Muscle of arm (tissue), 12 donors: ENCODE measurements around the gene WDR19. TPM values are rescaled to one million over a fixed set of nuclear protein-coding genes. Genes with fewer than 3 reads are reported as not detected.
A peak's percentile ranks its signal among the peaks of the same experiment; 100 is the strongest.

Experiments used
- DNase-seq: peaks from one replicate; pipeline ENCODE4 v3.0.0-alpha.2; 2013
- polyA plus RNA-seq, 12 donors: library from polyadenylated mRNA; unstranded; fragments of 120-200 nt; gene quantifications; one replicate each; pipeline ENCODE4 v1.2.1, GENCODE V29; 2013; ENCODE audit not compliant: insufficient read length in 12 of 12

Gene WDR19
- polyA plus RNA-seq, 12 donors = 13.5 to 52.0 (median 25.2) TPM; not detected in 1

DNA sequence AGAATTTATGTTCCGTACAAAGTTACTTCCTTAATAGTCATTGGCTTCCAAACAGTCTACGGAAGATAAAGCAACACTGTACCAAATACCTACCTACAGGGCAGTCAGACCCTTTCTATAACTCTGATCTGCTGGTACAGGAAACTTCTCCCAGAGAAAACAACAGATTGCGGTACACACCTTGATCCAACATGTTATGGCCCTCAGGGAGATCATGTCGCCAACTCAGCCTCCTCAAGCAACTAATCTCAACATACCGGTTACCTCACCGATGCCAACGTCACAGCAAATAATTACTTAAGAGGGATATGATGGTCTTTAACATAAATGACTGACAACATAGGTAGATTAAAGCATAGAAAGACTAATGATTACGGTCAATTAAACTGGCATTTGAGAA, 113.5 kb downstream of the WDR19 start:
- no peak for DNase-seq

DNA sequence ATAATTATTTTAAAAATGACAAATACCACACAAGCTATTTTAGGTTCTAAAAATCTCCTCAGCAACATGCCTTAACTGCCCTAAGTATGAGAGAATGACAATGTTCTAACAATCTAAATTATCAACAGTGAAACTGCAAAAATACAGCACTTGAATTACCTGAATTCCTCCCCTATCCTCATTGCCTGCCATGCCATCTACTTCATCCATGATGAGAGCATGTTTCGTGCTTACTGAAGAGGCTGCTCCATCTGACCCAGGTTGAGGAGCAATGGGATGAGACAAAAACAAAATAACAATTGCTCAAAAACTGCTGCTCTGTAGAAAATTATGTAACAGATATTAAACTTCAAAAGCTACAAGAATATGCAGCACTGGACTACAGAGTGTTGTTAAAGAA, 120.6 kb downstream of the WDR19 start:
- no peak for DNase-seq

DNA sequence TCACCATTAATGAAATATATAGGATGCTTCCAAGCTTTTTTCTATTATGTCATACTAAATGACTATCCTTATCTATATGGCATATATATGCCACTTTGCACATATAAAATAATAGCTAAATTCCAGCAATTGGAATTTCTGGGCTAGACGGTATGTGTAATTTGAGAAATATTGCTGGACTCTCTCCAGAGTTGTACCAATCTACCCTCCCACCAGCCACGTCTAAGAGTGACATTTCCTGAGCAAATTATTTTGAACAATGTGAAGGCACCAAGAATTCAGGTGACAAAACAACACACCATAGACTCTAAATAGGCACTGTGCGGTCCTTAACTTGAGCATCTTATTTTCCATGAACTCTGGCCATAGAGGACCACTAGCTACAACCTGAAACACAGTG, 121.5 kb downstream of the WDR19 start:
- DNase-seq = no peak

GRCh38 chr4:39304651-39305050, 122.3 kb downstream of the WDR19 start:
- no peak for DNase-seq

- no peak for DNase-seq
Observed at GRCh38 chr4:39305912-39306677, 123.8 kb downstream of the WDR19 start.

DNA sequence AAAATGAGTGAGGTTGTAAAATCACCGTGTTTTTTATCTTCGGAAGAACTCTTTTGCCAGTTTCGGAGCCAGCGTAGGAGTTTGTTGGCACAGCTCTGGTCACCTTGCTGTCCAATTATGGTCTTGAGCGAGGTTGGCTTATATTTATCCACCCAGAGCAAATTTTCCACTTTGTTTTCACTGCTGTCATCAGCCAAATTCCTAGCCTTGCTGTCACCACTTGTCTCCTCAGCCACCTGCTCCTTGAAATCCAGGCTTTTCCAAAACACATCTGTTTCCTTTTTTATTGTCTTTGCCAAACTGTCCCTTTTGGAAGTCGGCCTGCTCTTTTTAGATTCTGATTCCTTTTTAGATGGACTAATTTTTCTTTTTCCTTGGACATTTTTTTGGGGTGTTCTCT, 126.3 kb downstream of the WDR19 start:
- peak; percentile 58 for DNase-seq

DNA sequence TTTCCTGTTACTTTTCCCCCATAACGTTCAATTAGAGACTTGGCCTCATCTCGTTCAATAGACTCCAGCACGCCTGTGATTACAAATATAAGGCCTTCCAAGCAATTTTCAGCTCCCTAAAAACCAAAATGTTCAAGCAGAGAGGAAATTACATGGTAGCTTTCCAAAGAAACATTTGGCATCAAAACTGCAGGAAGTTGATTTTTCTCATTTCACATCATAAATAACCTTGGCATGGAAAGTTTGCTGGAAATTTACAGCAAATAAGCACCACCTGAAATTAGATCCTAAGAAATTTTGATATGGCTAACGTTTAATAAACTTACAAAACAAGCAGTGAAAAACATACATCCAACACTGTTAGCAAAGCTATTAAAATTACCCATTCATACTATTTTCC, 130.5 kb downstream of the WDR19 start:
- DNase-seq = peak; percentile 7

- DNase-seq = no peak
Observed at GRCh38 chr4:39319676-39320075, 137.3 kb downstream of the WDR19 start.

DNA sequence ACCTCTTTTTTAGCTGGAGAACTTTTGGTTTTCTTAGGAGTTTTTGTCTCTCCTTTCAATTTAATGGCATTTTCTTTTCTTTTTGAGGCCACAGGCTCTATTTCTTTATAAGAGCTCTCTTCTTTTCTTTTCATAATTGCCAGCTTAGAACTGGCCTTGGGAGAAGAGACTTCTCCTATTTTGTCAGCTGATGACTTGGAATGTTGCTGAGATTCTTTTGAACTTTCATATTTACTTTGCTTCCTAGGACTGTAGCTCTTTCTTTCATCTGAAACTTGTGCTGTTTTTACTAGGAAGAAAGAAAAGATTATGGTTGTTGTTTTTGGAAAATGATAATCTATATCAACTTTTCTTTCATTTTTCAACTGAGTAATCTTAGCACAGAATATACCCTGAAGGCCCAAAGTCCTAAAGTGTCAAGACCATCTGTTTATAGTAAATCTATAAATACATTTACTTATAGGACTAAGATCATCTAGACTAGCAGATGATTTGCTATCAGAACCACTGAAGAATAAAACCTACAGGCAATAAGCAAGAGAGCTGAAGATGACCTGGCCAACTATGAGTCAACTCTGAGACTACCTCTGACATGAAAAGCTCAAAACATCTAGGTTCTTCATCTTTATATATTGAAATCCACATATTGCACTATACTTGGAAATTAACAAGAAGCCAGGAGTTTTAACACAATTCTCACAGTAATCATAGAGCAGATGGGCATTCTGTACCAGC, 138.2 kb downstream of the WDR19 start:
- no peak for DNase-seq

- no peak for DNase-seq
Observed at GRCh38 chr4:39323821-39324220, 141.5 kb downstream of the WDR19 start.

GRCh38 chr4:39324446-39324845, 142.1 kb downstream of the WDR19 start:
- DNase-seq = no peak

GRCh38 chr4:39324897-39325613, 142.7 kb downstream of the WDR19 start:
- DNase-seq = no peak

GRCh38 chr4:39326468-39326977, 144.2 kb downstream of the WDR19 start:
- no peak for DNase-seq

- DNase-seq = no peak
Observed at GRCh38 chr4:39330353-39330752, 148.0 kb downstream of the WDR19 start.

- DNase-seq = no peak
Observed at GRCh38 chr4:39331191-39331590, 148.9 kb downstream of the WDR19 start.

Other genes starting within 250 kb of the WDR19 start
- gene TMEM156, start 150.1 kb upstream of the WDR19 start, polyA plus RNA-seq = 1 to 10 TPM in 1 of 12 donors, under 1 TPM in 9, not detected in 2; 0.10 to 1.8 (median 0.19) TPM
- 10 to 100 TPM in 11 of 12 donors, not detected in 1; 10.8 to 22.6 (median 20.3) TPM for gene KLHL5, start 120.3 kb upstream of the WDR19 start, polyA plus RNA-seq
- 100 to 1,000 TPM in 1 of 12 donors, 10 to 100 TPM in 10, not detected in 1; 25.0 to 104 (median 38.4) TPM for gene RFC1, start 183.8 kb downstream of the WDR19 start, polyA plus RNA-seq
- under 1 TPM in 9 of 12 donors, not detected in 3; 0.04 to 0.23 (median 0.06) TPM for gene KLB, start 224.4 kb downstream of the WDR19 start, polyA plus RNA-seq